Loucy (cell line): Measurements from ENCODE around the gene TXNDC11.
A peak's percentile ranks its signal among the peaks of the same experiment; 100 is the strongest.

Experiments
- H2AFZ ChIP-seq: fragments of 200-600 bp; sonication (generic); 2 replicates; pipeline ENCODE4 v1.6.0; 2016; ENCODE audit warnings: antibody characterized with exemption, mild to moderate bottlenecking, low read length, moderate library complexity
- H3F3A ChIP-seq: fragments of 200-600 bp; 2 replicates; pipeline ENCODE4 v1.6.0; 2016; ENCODE audit warnings: antibody characterized with exemption, low read depth, mild to moderate bottlenecking
- H3K27me3 ChIP-seq: fragments of 200-600 bp; sonication (generic); 2 replicates; pipeline ENCODE4 v1.6.1; 2014; ENCODE audit warnings: low read length, mild to moderate bottlenecking; ENCODE audit not compliant: insufficient read depth, poor library complexity, severe bottlenecking
- H3K36me3 ChIP-seq: fragments of 200-600 bp; sonication (generic); 2 replicates; pipeline ENCODE4 v1.6.1; 2016; ENCODE audit warnings: low read length; ENCODE audit not compliant: insufficient read depth
- H3K4me1 ChIP-seq: fragments of 200-600 bp; sonication (generic); 2 replicates; pipeline ENCODE4 v1.5.1; 2014; ENCODE audit warnings: low read length, mild to moderate bottlenecking; ENCODE audit not compliant: insufficient read depth, poor library complexity, severe bottlenecking
- H3K4me2 ChIP-seq: fragments of 200-600 bp; sonication (generic); 2 replicates; pipeline ENCODE4 v1.6.0; 2014; ENCODE audit warnings: antibody characterized with exemption, low read length, low read depth, mild to moderate bottlenecking; ENCODE audit not compliant: poor library complexity, severe bottlenecking
- H3K4me3 ChIP-seq: fragments of 200-600 bp; sonication (generic); 2 replicates; pipeline ENCODE4 v1.5.1; 2014; ENCODE audit warnings: low read length, mild to moderate bottlenecking, mixed read lengths; ENCODE audit not compliant: poor library complexity, severe bottlenecking
- H3K79me2 ChIP-seq: fragments of 200-600 bp; sonication (generic); 2 replicates; pipeline ENCODE4 v1.6.1; 2014; ENCODE audit warnings: low read length; ENCODE audit not compliant: insufficient read depth
- H3K9ac ChIP-seq: fragments of 200-600 bp; sonication (generic); 2 replicates; pipeline ENCODE4 v1.6.0; 2014; ENCODE audit warnings: mild to moderate bottlenecking, low read depth, low read length, moderate library complexity; ENCODE audit not compliant: poor library complexity, severe bottlenecking
- H3K9me2 ChIP-seq: fragments of 200-600 bp; sonication (generic); replicated peaks from 2 replicates; pipeline ENCODE4 v1.6.1; 2016; ENCODE audit warnings: low read depth, low read length, mixed read lengths
- H3K9me3 ChIP-seq: fragments of 200-600 bp; sonication (generic); 2 replicates; pipeline ENCODE4 v1.6.1; 2014; ENCODE audit warnings: mild to moderate bottlenecking, antibody characterized with exemption, low read length, low read depth; ENCODE audit not compliant: insufficient read depth
- H4K20me1 ChIP-seq: fragments of 200-600 bp; sonication (generic); 2 replicates; pipeline ENCODE4 v1.6.0; 2014; ENCODE audit warnings: antibody characterized with exemption, low read length, mild to moderate bottlenecking; ENCODE audit not compliant: insufficient read depth, poor library complexity, severe bottlenecking
- CTCF ChIP-seq: fragments of 200-600 bp; sonication (generic); conservative IDR thresholded peaks from 2 replicates; pipeline ENCODE4 v1.5.1; 2014; ENCODE audit warnings: mild to moderate bottlenecking, antibody characterized with exemption, low read length
- EZH2phosphoT487 ChIP-seq: fragments of 200-600 bp; IDR thresholded peaks from 2 replicates; pipeline ENCODE4 v1.6.1; 2018; ENCODE audit warnings: antibody characterized with exemption, mild to moderate bottlenecking, moderate library complexity, borderline replicate concordance

The TXNDC11 gene

GRCh38 chr16:11649276-11649675 is 93.4 kb downstream of the TXNDC11 start:
- H4K20me1 ChIP-seq, result no peaks in the 10 kb centered on the region
- no peaks in the 10 kb centered on the region for H3K9me2 ChIP-seq
- no peak for TF ChIP-seq EZH2phosphoT487
- TF ChIP-seq CTCF, result no peak

GRCh38 chr16:11642765-11643116 is 99.9 kb downstream of the TXNDC11 start:
- H3K4me1 ChIP-seq, result no peaks in the 10 kb centered on the region
- no peak for TF ChIP-seq CTCF
- no peak for TF ChIP-seq EZH2phosphoT487
- H2AFZ ChIP-seq, result no peak overlapping the region
- no peaks in the 10 kb centered on the region for H3K9me3 ChIP-seq
- H3K27me3 ChIP-seq, result no peaks in the 10 kb centered on the region
- no peaks in the 10 kb centered on the region for H3K36me3 ChIP-seq
- H3K9me2 ChIP-seq, result no peaks in the 10 kb centered on the region
- no peaks in the 10 kb centered on the region for H3F3A ChIP-seq
- no peak overlapping the region for H3K9ac ChIP-seq
- no peaks in the 10 kb centered on the region for H3K79me2 ChIP-seq
- no peak overlapping the region for H3K4me3 ChIP-seq
- no peaks in the 10 kb centered on the region for H4K20me1 ChIP-seq
- no peak overlapping the region for H3K4me2 ChIP-seq

More at GRCh38 chr16:11649276-11649675, 93.4 kb downstream of the TXNDC11 start:
- Histone ChIP-seq H3K4me3 (no peak overlapping the region), H3K27me3 (no peaks in the 10 kb centered on the region), H3K4me2 (no peak overlapping the region), H3K79me2 (no peaks in the 10 kb centered on the region), H2AFZ (no peak overlapping the region), H3K4me1 (no peaks in the 10 kb centered on the region), H3K9ac (no peak overlapping the region), H3K36me3 (no peaks in the 10 kb centered on the region), H3F3A (no peaks in the 10 kb centered on the region), H3K9me3 (no peaks in the 10 kb centered on the region)

- H3K4me3 ChIP-seq, result no peak overlapping the region
- peak; percentile 67 for TF ChIP-seq CTCF
- no peak for TF ChIP-seq EZH2phosphoT487
- no peaks in the 10 kb centered on the region for H3F3A ChIP-seq
- no peak overlapping the region for H2AFZ ChIP-seq
- H3K9me3 ChIP-seq, result no peaks in the 10 kb centered on the region
- no peaks in the 10 kb centered on the region for H3K4me1 ChIP-seq
- H3K9me2 ChIP-seq, result no peaks in the 10 kb centered on the region
- H3K36me3 ChIP-seq, result no peaks in the 10 kb centered on the region
- no peaks in the 10 kb centered on the region for H4K20me1 ChIP-seq
- H3K27me3 ChIP-seq, result no peaks in the 10 kb centered on the region
- H3K79me2 ChIP-seq, result no peaks in the 10 kb centered on the region
- H3K4me2 ChIP-seq, result no peak overlapping the region
- H3K9ac ChIP-seq, result no peak overlapping the region
These were observed 101.5 kb downstream of the TXNDC11 start for GRCh38 chr16:11640987-11641817.
